ENCODE measurements around the gene FAM222A.
"Not testable (repeated sequence)": the region's sequence is repeated elsewhere in the genome, so short reads cannot be mapped to it uniquely, and the experiment has no call there.

The FAM222A gene

GRCh38 chr12:109693653-109694600, 19.7 kb upstream of the FAM222A start:
- no peak for DNase-seq (ENCODE audit: low read depth)
- TF ChIP-seq CTCF (conservative IDR thresholded peaks at IDR 0.05; ENCODE audit: low read length): no peak
- H3K4me3 ChIP-seq (ENCODE audit: low read length): no peak overlapping the region

- not testable (repeated sequence) for H3K4me3 ChIP-seq (ENCODE audit: low read length); DNase-seq (ENCODE audit: low read depth)
Measured at GRCh38 chr12:109694629-109695028, 19.0 kb upstream of the FAM222A start.

GRCh38 chr12:109695416-109695815, 18.2 kb upstream of the FAM222A start:
- DNase-seq (ENCODE audit: low read depth): no peak
- no peak overlapping the region for H3K4me3 ChIP-seq (ENCODE audit: low read length)
- no peak for TF ChIP-seq CTCF (conservative IDR thresholded peaks at IDR 0.05; ENCODE audit: low read length)

GRCh38 chr12:109695961-109696461, 17.6 kb upstream of the FAM222A start:
- no peak for DNase-seq (ENCODE audit: low read depth)
- no peak overlapping the region for H3K4me3 ChIP-seq (ENCODE audit: low read length)
- no peak for TF ChIP-seq CTCF (conservative IDR thresholded peaks at IDR 0.05; ENCODE audit: low read length)

- no peak for DNase-seq (ENCODE audit: low read depth)
- no peak for TF ChIP-seq CTCF (conservative IDR thresholded peaks at IDR 0.05; ENCODE audit: low read length)
- H3K4me3 ChIP-seq (ENCODE audit: low read length): no peak overlapping the region
Measured at GRCh38 chr12:109696485-109697269, 16.9 kb upstream of the FAM222A start.

GRCh38 chr12:109697270-109697553, 16.4 kb upstream of the FAM222A start:
- no peak for TF ChIP-seq CTCF (conservative IDR thresholded peaks at IDR 0.05; ENCODE audit: low read length)
- no peak overlapping the region for H3K4me3 ChIP-seq (ENCODE audit: low read length)
- DNase-seq (ENCODE audit: low read depth): no peak

- no peak for DNase-seq (ENCODE audit: low read depth)
- no peak for TF ChIP-seq CTCF (conservative IDR thresholded peaks at IDR 0.05; ENCODE audit: low read length)
- H3K4me3 ChIP-seq (ENCODE audit: low read length): no peak overlapping the region
Measured at GRCh38 chr12:109697877-109698468, 15.7 kb upstream of the FAM222A start.

Measured in AG10803 (cell line).